Measurements from ENCODE around the gene NEURL1.

Gene NEURL1

GRCh38 chr10:103456074-103456660 lies 37.3 kb upstream of the NEURL1 start:
- no peak for TF ChIP-seq FOXP2 (optimal IDR thresholded peaks at IDR 0.05; ENCODE audit: borderline replicate concordance, extremely low read depth, extremely low read length, insufficient read depth)
- no peak for TF ChIP-seq POLR2AphosphoS5 (IDR thresholded peaks at IDR 0.05; ENCODE audit: low read depth, low read length)
- no peak for TF ChIP-seq TAF1 (IDR thresholded peaks at IDR 0.05; ENCODE audit: borderline replicate concordance, insufficient read depth, low read length)
- no peak for TF ChIP-seq REST (IDR thresholded peaks at IDR 0.05; ENCODE audit: insufficient read depth in 1 of 2, low read depth in 2 of 2, low read length in 2 of 2)
- TF ChIP-seq SIN3A (IDR thresholded peaks at IDR 0.05; ENCODE audit: borderline replicate concordance, insufficient read depth, low read length), result no peak

GRCh38 chr10:103457176-103457712 lies 36.3 kb upstream of the NEURL1 start:
- TF ChIP-seq FOXP2 (optimal IDR thresholded peaks at IDR 0.05; ENCODE audit: borderline replicate concordance, extremely low read depth, extremely low read length, insufficient read depth) (no peak), POLR2AphosphoS5 (IDR thresholded peaks at IDR 0.05; ENCODE audit: low read depth, low read length) (no peak), TAF1 (IDR thresholded peaks at IDR 0.05; ENCODE audit: borderline replicate concordance, insufficient read depth, low read length) (no peak), SIN3A (IDR thresholded peaks at IDR 0.05; ENCODE audit: borderline replicate concordance, insufficient read depth, low read length) (no peak), REST (IDR thresholded peaks at IDR 0.05; ENCODE audit: insufficient read depth in 1 of 2, low read depth in 2 of 2, low read length in 2 of 2) (no peak)

- TF ChIP-seq TAF1 (IDR thresholded peaks at IDR 0.05; ENCODE audit: borderline replicate concordance, insufficient read depth, low read length), result no peak
- no peak for TF ChIP-seq REST (IDR thresholded peaks at IDR 0.05; ENCODE audit: insufficient read depth in 1 of 2, low read depth in 2 of 2, low read length in 2 of 2)
- no peak for TF ChIP-seq FOXP2 (optimal IDR thresholded peaks at IDR 0.05; ENCODE audit: borderline replicate concordance, extremely low read depth, extremely low read length, insufficient read depth)
These were observed 35.5 kb upstream of the NEURL1 start for GRCh38 chr10:103457896-103458583.

- no peak for TF ChIP-seq POLR2AphosphoS5 (IDR thresholded peaks at IDR 0.05; ENCODE audit: low read depth, low read length)
- no peak for TF ChIP-seq TAF1 (IDR thresholded peaks at IDR 0.05; ENCODE audit: borderline replicate concordance, insufficient read depth, low read length)
- no peak for TF ChIP-seq SIN3A (IDR thresholded peaks at IDR 0.05; ENCODE audit: borderline replicate concordance, insufficient read depth, low read length)
- no peak for TF ChIP-seq REST (IDR thresholded peaks at IDR 0.05; ENCODE audit: insufficient read depth in 1 of 2, low read depth in 2 of 2, low read length in 2 of 2)
- no peak for TF ChIP-seq FOXP2 (optimal IDR thresholded peaks at IDR 0.05; ENCODE audit: borderline replicate concordance, extremely low read depth, extremely low read length, insufficient read depth)
These were observed 34.8 kb upstream of the NEURL1 start, which contains the start of gene CALHM1 for GRCh38 chr10:103458720-103459119. TSS of gene CALHM1 (minus strand) at chr10:103458900. CDS start at chr10:103458751, 149 bp downstream.
